ENCODE data around the gene MRPL14. TPM values are rescaled to one million over a fixed set of nuclear protein-coding genes. Genes with fewer than 3 reads are reported as not detected.

Gene MRPL14
- total RNA-seq, 1 donor from 2014 or later, result 36.8 TPM

DNA sequence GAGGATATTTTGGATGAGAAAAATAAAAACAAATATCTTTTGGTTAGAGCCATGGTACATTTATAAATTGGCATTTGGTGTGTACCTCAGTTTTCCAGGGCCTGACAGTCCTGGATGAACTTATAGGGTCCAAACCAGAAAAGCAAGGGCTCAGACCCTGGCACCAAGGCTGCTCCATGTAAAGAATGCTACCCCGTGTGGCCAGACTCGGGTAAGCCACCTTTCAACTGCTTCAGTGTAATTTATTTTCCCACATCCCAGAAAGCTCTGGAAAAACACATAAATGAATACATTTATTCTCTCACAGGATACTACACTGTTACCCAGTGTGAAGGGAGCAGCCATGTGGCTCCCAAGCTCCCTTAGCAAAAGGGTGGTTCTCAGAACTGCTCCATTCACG, 13.8 kb downstream of the MRPL14 start:
- Histone ChIP-seq H3K27me3 (ENCODE audit: low read depth) (no peaks in the 10 kb centered on the region), H3K27ac (replicated peaks) (no peak overlapping the region), H3K4me1 (peaks cover 65% of the 10 kb centered on the region), H3K9me3 (replicated peaks) (no peaks in the 10 kb centered on the region), H3K36me3 (peaks cover 45% of the 10 kb centered on the region), H3K4me3 (no peak overlapping the region)
- intact Hi-C loops (cut with micrococcal nuclease), result no loop called here
- TF ChIP-seq, protein P1, sequence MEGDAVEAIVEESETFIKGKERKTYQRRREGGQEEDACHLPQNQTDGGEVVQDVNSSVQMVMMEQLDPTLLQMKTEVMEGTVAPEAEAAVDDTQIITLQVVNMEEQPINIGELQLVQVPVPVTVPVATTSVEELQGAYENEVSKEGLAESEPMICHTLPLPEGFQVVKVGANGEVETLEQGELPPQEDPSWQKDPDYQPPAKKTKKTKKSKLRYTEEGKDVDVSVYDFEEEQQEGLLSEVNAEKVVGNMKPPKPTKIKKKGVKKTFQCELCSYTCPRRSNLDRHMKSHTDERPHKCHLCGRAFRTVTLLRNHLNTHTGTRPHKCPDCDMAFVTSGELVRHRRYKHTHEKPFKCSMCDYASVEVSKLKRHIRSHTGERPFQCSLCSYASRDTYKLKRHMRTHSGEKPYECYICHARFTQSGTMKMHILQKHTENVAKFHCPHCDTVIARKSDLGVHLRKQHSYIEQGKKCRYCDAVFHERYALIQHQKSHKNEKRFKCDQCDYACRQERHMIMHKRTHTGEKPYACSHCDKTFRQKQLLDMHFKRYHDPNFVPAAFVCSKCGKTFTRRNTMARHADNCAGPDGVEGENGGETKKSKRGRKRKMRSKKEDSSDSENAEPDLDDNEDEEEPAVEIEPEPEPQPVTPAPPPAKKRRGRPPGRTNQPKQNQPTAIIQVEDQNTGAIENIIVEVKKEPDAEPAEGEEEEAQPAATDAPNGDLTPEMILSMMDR (IDR thresholded peaks at IDR 0.05; ENCODE audit: borderline replicate concordance), result no peak
- DNase-seq, result no peak

DNA sequence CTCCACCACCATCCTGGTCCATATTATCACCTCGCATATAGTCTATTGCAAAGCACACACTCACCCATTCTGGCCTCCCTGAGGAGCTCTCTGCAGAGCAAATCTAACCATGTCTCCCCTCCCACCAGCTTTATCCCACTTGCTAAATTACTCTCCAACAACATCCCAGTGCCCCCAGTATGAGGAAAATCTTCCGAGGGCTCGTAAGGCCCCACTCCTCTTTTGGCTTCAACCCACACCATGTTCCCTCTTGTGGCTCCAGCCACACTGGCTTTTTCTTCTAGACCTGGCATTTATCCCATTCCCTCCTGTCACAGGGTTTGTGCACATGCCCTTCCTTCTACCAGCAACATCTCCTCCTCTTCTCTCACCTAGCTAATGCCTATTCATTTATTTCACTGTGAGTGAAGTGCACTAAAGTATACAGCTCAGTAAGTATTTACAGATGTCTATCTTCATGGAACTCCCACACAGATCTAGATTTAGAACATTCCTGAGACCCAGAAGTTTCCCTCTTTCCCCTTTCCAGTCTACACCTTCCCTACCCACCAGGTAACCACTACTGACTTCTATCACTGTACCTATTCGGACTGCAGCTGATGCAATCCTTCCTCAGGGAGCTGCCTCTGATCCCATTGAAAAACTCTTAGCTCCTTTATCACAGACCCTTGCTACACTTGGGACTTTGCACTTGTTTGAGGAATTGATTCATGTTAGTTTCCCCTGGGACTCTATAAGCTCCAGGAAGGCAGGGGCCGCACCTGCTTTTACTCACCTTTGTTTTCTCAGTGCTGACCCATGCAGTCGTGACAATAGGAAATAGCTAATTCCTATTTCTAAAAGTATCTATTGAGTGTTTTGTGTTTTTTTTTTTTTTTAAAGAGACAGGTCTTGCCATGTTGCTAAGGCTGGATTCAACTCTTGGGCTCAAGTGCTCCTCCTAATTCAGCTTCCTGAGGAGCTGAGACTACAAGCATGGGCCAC, 15.5 kb downstream of the MRPL14 start:
- Histone ChIP-seq H3K27me3 (ENCODE audit: low read depth) (no peaks in the 10 kb centered on the region), H3K27ac (replicated peaks) (no peak overlapping the region), H3K4me1 (peaks cover 52% of the 10 kb centered on the region), H3K4me3 (no peak overlapping the region), H3K9me3 (replicated peaks) (no peaks in the 10 kb centered on the region), H3K36me3 (peaks cover 50% of the 10 kb centered on the region)
- DNase-seq, result no peak
- intact Hi-C loops (cut with micrococcal nuclease), result no loop called here
- TF ChIP-seq, protein P1 (IDR thresholded peaks at IDR 0.05; ENCODE audit: borderline replicate concordance), result no peak

DNA sequence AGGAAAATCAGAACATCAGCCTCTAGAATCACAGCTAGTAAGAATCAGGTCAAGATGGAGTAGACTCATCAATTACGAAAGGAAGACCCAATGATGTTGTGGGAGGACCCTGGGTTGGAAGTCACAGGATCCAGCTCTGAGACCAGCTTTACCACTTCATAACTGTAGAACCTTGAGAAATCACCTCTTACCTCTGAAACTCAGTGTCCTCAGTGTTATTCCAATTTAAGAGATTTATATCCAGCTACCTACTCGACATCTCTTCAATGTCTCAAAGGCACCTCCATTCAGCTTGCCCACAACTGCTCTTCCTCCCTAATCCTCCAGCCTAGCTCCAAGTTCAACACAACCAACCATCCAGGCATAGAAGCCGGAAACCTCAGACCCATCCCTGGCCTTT, 16.3 kb downstream of the MRPL14 start:
- H3K36me3 ChIP-seq, result peaks cover 50% of the 10 kb centered on the region
- no peaks in the 10 kb centered on the region for H3K27me3 ChIP-seq (ENCODE audit: low read depth)
- H3K4me3 ChIP-seq, result no peak overlapping the region
- TF ChIP-seq, protein P1 (IDR thresholded peaks at IDR 0.05; ENCODE audit: borderline replicate concordance), result no peak
- peaks cover 52% of the 10 kb centered on the region for H3K4me1 ChIP-seq
- H3K27ac ChIP-seq (replicated peaks), result peak overlapping the region; percentile 89
- H3K9me3 ChIP-seq (replicated peaks), result no peaks in the 10 kb centered on the region
- no peak for DNase-seq
- intact Hi-C loops (cut with micrococcal nuclease), result no loop called here

DNA sequence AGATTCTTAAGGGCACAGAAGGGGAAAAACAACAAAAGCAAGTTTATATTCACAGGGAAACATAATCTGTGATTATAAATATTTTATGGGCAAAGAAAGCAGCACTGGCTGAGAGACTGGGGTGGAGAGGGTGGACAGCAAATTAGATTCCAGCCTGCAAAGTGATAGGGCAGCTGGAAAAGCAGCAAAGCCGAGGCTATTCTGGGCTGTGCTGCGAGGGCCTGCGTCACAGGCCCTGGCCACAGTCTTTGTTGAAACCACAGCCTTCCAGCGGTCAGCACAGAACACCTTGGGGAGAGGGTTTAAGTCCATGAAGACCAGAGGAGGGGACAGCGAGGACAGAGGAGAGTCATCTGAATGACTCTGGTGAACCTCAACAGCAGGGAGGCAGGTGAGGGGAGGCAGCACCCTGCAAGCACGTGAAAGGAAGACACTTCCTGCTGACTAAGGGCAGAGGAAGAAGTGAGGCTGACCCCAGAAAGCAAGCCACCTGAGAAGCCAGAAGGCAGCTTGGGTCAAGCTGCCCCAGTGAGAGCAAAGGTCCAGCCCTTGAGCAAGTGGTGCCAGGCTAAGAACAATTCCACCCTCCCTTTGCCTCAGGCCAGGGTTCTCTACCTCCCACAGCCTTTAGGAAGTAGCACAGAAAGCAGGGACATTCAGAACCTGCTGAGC, 17.1 kb downstream of the MRPL14 start:
- DNase-seq, result no peak
- peaks cover 42% of the 10 kb centered on the region for H3K36me3 ChIP-seq
- TF ChIP-seq, protein P1 (IDR thresholded peaks at IDR 0.05; ENCODE audit: borderline replicate concordance), result no peak
- intact Hi-C loops (cut with micrococcal nuclease), result no loop called here
- H3K4me1 ChIP-seq, result peaks cover 57% of the 10 kb centered on the region
- no peaks in the 10 kb centered on the region for H3K9me3 ChIP-seq (replicated peaks)
- peak overlapping the region; percentile 89 for H3K27ac ChIP-seq (replicated peaks)
- no peak overlapping the region for H3K4me3 ChIP-seq
- no peaks in the 10 kb centered on the region for H3K27me3 ChIP-seq (ENCODE audit: low read depth)

DNA sequence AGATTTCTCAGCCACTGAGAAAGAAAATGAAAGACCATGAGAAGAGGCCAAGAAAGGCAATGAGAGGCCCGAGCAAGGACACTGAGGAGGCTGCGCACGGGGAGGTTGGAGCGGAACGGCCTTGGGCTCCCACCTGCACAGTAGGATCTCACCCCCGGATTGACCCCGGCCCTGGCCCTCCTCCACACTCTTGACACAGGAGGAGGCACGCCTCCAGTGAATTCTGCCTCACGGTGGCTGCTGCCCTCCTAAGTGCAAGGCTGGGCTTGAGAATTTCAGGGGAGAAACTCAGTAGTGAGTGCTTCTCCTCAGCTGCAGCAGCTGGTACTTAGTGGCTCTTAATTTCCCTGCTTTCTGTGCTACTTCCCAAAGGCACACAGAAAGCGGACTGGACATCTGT, 18.0 kb downstream of the MRPL14 start:
- peaks cover 33% of the 10 kb centered on the region for H3K36me3 ChIP-seq
- H3K27ac ChIP-seq (replicated peaks), result peak overlapping the region; percentile 89
- DNase-seq, result no peak
- H3K4me3 ChIP-seq, result no peak overlapping the region
- peaks cover 66% of the 10 kb centered on the region for H3K4me1 ChIP-seq
- H3K9me3 ChIP-seq (replicated peaks), result no peaks in the 10 kb centered on the region
- intact Hi-C loops (cut with micrococcal nuclease), result no loop called here
- H3K27me3 ChIP-seq (ENCODE audit: low read depth), result no peaks in the 10 kb centered on the region
- TF ChIP-seq, protein P1 (IDR thresholded peaks at IDR 0.05; ENCODE audit: borderline replicate concordance), result no peak

All from left ventricle myocardium inferior (tissue), 1 donor.